PC-9 (cell line): ENCODE results near the gene AKAP12. TPM values are rescaled to one million over a fixed set of nuclear protein-coding genes. Genes with fewer than 3 reads are reported as not detected.

Source experiments
- BruUV-seq: library from RNA; stranded (reverse); fragments of 400-500 nt; replicated peaks from 2 replicates; lab custom pipeline; 2021; lab: Mats Ljungman, UMichigan
- CTCF ChIA-PET: fragments of 300-600 bp; sonication (Branson Sonifier 250); formaldehyde crosslinking; loops from one replicate; lab custom pipeline; 2022; ENCODE audit warnings: antibody characterized with exemption; lab: Charles Lee
- POLR2A ChIA-PET: fragments of 300-600 bp; sonication (Branson Sonifier 250); formaldehyde crosslinking; loops from one replicate; lab custom pipeline; 2022; ENCODE audit warnings: antibody characterized with exemption; ENCODE audit not compliant: unreplicated experiment; lab: Charles Lee
- DNase-seq, 2 experiments: peaks; one replicate each; pipeline versions ENCODE4 v3.0.0 to v3.0.0-alpha.2; 2015 to 2022; ENCODE audit warnings: mixed read lengths in 1 of 2
- H2AFZ ChIP-seq: fragments of 200-600 bp; sonication (generic); 2 replicates; pipeline ENCODE4 v1.8.1; 2017; ENCODE audit warnings: antibody characterized with exemption
- H3F3A ChIP-seq: fragments of 200-600 bp; sonication (generic); 2 replicates; pipeline ENCODE4 v1.8.1; 2017; ENCODE audit warnings: antibody characterized with exemption, mild to moderate bottlenecking, low read depth; ENCODE audit not compliant: insufficient read depth
- H3K27ac ChIP-seq: fragments of 200-600 bp; sonication (generic); 2 replicates; pipeline ENCODE4 v1.6.1; 2016; ENCODE audit warnings: mixed run types
- H3K27me3 ChIP-seq: fragments of 200-600 bp; sonication (generic); 2 replicates; pipeline ENCODE4 v1.6.1; 2016; ENCODE audit warnings: low read depth, mixed run types; ENCODE audit not compliant: insufficient read depth
- H3K36me3 ChIP-seq: fragments of 200-600 bp; sonication (generic); 2 replicates; pipeline ENCODE4 v1.6.1; 2016; ENCODE audit warnings: low read depth, mixed run types
- H3K4me1 ChIP-seq: fragments of 200-600 bp; sonication (generic); replicated peaks from 2 replicates; pipeline ENCODE4 v1.6.1; 2016; ENCODE audit warnings: mixed run types; ENCODE audit not compliant: insufficient read depth
- H3K4me2 ChIP-seq: fragments of 200-600 bp; sonication (generic); 2 replicates; pipeline ENCODE4 v1.6.1; 2017; ENCODE audit warnings: mixed run types
- H3K4me3 ChIP-seq: fragments of 200-600 bp; sonication (generic); 2 replicates; pipeline ENCODE4 v1.6.1; 2016; ENCODE audit warnings: mixed run types
- H3K79me2 ChIP-seq: fragments of 200-600 bp; sonication (generic); 2 replicates; pipeline ENCODE4 v1.6.1; 2017; ENCODE audit warnings: low read depth, mixed run types
- H3K9me2 ChIP-seq: fragments of 200-600 bp; sonication (generic); 2 replicates; pipeline ENCODE4 v1.8.1; 2017; ENCODE audit warnings: mild to moderate bottlenecking; ENCODE audit not compliant: insufficient read depth
- H3K9me3 ChIP-seq: fragments of 200-600 bp; sonication (generic); 2 replicates; pipeline ENCODE4 v1.8.1; 2016; ENCODE audit warnings: low read depth; ENCODE audit not compliant: insufficient read depth
- H4K20me1 ChIP-seq: fragments of 200-600 bp; sonication (generic); 2 replicates; pipeline ENCODE4 v1.8.1; 2017; ENCODE audit not compliant: insufficient read depth
- EZH2 ChIP-seq: fragments of 200-600 bp; sonication (generic); IDR thresholded peaks from 2 replicates; pipeline ENCODE4 v1.8.0; 2017; ENCODE audit warnings: antibody characterized with exemption, low read depth
- intact Hi-C: fragments of 100-400 bp; cut with micrococcal nuclease; formaldehyde crosslinking; loops from one replicate; pipeline ENCODE4 v1.10.0; 2022; ENCODE audit not compliant: unreplicated experiment
- total RNA-seq: library from RNA; stranded (reverse); gene quantifications from 2 replicates; pipeline ENCODE4 v1.2.3, GENCODE V29; 2021
- TF ChIP-seq, protein P1 (sequence below): fragments of 200-600 bp; sonication (generic); conservative IDR thresholded peaks from 2 replicates; pipeline ENCODE4 v1.6.1; 2017; ENCODE audit warnings: mixed run types, antibody characterized with exemption, mild to moderate bottlenecking, moderate library complexity

AKAP12 gene
- total RNA-seq, 1 experiment from 2014 or later: 12.6 TPM

DNA sequence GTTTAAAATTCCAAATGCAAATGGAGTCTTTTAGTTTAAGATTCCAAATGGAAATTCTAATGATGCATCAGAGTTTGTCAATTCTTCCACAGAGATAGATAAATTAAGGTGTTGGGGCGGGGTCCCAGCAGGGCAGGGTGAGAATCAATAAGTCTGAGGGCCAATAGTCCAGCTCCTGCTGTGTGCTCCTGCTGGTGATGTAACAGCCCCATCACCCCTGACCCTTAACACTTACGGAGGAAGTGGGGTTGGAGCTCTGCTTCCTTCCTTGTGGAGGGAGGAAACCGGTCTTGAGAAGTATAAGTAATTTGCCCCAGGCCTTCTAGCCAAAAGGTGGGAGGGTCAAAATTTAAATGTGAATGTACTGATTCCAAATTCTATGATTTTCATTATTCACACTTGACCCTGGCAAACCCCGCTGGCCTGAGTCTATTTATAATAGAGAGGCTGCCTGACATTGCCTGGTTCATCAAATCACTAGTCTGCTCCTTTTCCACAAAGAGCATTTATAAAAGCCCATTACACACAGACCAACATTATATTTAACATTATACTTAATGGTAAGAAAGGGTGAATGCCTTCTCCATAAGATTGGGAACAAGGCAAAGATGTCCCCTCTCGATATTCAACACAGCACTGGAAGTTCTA is 134.4 kb downstream of the AKAP12 start:
- no TSS peak for BruUV-seq
- intact Hi-C loops: loop anchor here (2.0 kb wide), 1 partner anchor 17 kb away; the partner anchor contains the start of gene ZBTB2

DNA sequence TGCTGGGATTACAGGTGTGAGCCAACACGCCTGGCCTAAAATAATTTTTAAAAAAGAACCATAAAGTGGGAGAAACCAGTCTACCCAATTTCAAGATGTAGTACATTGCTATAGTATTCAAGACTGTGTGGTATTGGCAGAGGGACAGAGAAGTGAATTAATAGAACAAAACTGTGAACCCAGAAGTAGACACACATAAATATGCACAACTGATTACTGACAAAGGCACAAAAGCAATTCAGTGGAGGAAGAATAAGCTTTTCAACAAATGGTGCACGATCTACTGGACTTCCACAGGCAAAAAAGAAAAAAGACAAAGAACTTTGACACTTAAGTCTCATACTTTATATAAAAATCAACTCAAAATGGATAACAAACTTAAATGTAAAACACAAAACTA is 136.1 kb downstream of the AKAP12 start:
- Histone ChIP-seq H2AFZ (no peak overlapping the region), H3K79me2 (peaks cover 91% of the 10 kb centered on the region), H3K4me2 (peak overlapping the region; percentile 81), H3K4me1 (peaks cover 37% of the 10 kb centered on the region), H3K27ac (peak overlapping the region; percentile 91), H3K9me2 (no peaks in the 10 kb centered on the region), H3K9me3 (no peaks in the 10 kb centered on the region), H3K36me3 (peaks cover 12% of the 10 kb centered on the region; the same call in 1 of the 2 replicates), H4K20me1 (no peaks in the 10 kb centered on the region), H3K27me3 (no peaks in the 10 kb centered on the region), H3K4me3 (no peak overlapping the region), H3F3A (peaks cover 29% of the 10 kb centered on the region)
- CTCF ChIA-PET: no interaction called here
- POLR2A ChIA-PET: no interaction called here
- DNase-seq: no peak
- BruUV-seq: no TSS peak
- TF ChIP-seq, protein P1, sequence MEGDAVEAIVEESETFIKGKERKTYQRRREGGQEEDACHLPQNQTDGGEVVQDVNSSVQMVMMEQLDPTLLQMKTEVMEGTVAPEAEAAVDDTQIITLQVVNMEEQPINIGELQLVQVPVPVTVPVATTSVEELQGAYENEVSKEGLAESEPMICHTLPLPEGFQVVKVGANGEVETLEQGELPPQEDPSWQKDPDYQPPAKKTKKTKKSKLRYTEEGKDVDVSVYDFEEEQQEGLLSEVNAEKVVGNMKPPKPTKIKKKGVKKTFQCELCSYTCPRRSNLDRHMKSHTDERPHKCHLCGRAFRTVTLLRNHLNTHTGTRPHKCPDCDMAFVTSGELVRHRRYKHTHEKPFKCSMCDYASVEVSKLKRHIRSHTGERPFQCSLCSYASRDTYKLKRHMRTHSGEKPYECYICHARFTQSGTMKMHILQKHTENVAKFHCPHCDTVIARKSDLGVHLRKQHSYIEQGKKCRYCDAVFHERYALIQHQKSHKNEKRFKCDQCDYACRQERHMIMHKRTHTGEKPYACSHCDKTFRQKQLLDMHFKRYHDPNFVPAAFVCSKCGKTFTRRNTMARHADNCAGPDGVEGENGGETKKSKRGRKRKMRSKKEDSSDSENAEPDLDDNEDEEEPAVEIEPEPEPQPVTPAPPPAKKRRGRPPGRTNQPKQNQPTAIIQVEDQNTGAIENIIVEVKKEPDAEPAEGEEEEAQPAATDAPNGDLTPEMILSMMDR: no peak
- no peak for TF ChIP-seq EZH2
- intact Hi-C loops: loop anchor here (2.0 kb wide), 1 partner anchor 15 kb away; the partner anchor contains the start of gene ZBTB2

More for the DNA sequence above, 134.4 kb downstream of the AKAP12 start:
- H3K9me2 ChIP-seq: no peaks in the 10 kb centered on the region
- H3K4me2 ChIP-seq: peak overlapping the region; percentile 81
- H3K27ac ChIP-seq: peak overlapping the region; percentile 91
- peaks cover 37% of the 10 kb centered on the region for H3K4me1 ChIP-seq
- peak overlapping the region; percentile 47 for H3K4me3 ChIP-seq
- peaks cover 77% of the 10 kb centered on the region for H3K79me2 ChIP-seq
- ChIA-PET CTCF (interaction anchor here (0.7 kb wide), 2 partner anchors 549 to 1533 kb away, joined by 3 to 4 read pairs; no protein-coding TSS in a partner anchor), POLR2A (interaction anchor here (0.7 kb wide), 2 partner anchors 15 to 510 kb away, joined by 5 to 8 read pairs; no protein-coding TSS in a partner anchor)
- H3K36me3 ChIP-seq: peaks cover 21% of the 10 kb centered on the region; the same call in 1 of the 2 replicates
- H2AFZ ChIP-seq: no peak overlapping the region; the same call in 1 of the 2 replicates
- peaks cover 29% of the 10 kb centered on the region for H3F3A ChIP-seq
- peak; percentile 19 to 81 for DNase-seq
- H3K27me3 ChIP-seq: no peaks in the 10 kb centered on the region
- H3K9me3 ChIP-seq: no peaks in the 10 kb centered on the region
- H4K20me1 ChIP-seq: no peaks in the 10 kb centered on the region
- TF ChIP-seq EZH2: no peak
- TF ChIP-seq, protein P1: no peak

DNA sequence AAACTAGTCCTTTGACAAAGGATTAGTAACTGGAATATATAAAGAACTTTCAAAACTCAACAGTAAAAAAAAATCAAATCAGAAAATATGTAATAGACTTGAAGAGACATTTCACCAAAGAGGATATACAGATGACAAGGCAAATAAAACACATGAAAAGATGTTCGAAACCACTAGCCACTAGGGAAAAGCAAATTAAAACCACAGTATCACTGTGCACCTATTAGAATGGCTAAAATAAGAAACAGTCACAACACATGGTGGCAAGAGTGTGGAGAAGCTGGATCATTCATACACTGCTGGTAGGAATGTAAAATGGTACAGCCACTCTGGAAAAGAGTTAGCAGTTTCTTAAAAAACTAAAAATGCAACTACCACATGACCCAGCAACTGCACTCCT is 136.7 kb downstream of the AKAP12 start:
- H2AFZ ChIP-seq: no peak overlapping the region
- H4K20me1 ChIP-seq: no peaks in the 10 kb centered on the region
- POLR2A ChIA-PET: no interaction called here
- no peaks in the 10 kb centered on the region for H3K27me3 ChIP-seq
- peaks cover 8% of the 10 kb centered on the region; the same call in 1 of the 2 replicates for H3K36me3 ChIP-seq
- H3K4me2 ChIP-seq: peak overlapping the region; percentile 6; the same call in 1 of the 2 replicates
- H3K9me3 ChIP-seq: no peaks in the 10 kb centered on the region
- CTCF ChIA-PET: no interaction called here
- H3K9me2 ChIP-seq: no peaks in the 10 kb centered on the region
- TF ChIP-seq EZH2: no peak
- TF ChIP-seq, protein P1: no peak
- no peak for DNase-seq
- peak overlapping the region; percentile 91 for H3K27ac ChIP-seq
- peaks cover 37% of the 10 kb centered on the region for H3K4me1 ChIP-seq
- no peak overlapping the region for H3K4me3 ChIP-seq
- peaks cover 29% of the 10 kb centered on the region for H3F3A ChIP-seq
- peaks cover 89% of the 10 kb centered on the region for H3K79me2 ChIP-seq
- intact Hi-C loops: no loop called here
- BruUV-seq: no TSS peak
